HL-60 (cell line): ENCODE data around the gene ITGB3.

Experiments
- POLR2AphosphoS5 ChIP-seq: IDR thresholded peaks from 2 replicates; pipeline ENCODE4 v1.6.1; 2012; ENCODE audit warnings: low read depth
- REST ChIP-seq: IDR thresholded peaks from 2 replicates; pipeline ENCODE4 v1.6.1; 2012; ENCODE audit warnings: low read depth; ENCODE audit not compliant: insufficient replicate concordance
- TF ChIP-seq, protein P1 (sequence below): IDR thresholded peaks from one replicate; pipeline ENCODE4 v1.5.1; 2011; ENCODE audit warnings: low read length, control low read depth, inconsistent platforms; ENCODE audit not compliant: insufficient read depth

DNA sequence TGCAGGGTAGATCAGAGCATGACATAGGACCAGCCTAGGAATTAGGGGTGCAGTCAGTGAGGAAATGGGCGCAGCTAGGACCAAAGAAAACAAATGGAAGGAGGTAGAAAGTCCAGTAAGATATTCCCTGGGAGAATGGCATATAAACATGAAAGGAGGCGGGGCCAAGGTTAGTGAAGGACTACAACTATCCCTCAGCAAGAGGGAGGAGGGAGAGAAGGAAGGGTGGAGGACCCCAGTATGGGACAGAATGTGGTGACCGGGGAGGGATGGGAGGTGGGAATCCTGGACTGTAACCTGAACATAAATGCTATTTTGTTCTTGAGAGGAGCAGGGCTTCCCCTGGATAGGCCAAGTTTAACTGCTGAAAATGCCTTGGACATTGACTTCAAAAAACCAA, 22.8 kb downstream of the ITGB3 start:
- TF ChIP-seq POLR2AphosphoS5 (no peak), REST (no peak)
- TF ChIP-seq, protein P1, sequence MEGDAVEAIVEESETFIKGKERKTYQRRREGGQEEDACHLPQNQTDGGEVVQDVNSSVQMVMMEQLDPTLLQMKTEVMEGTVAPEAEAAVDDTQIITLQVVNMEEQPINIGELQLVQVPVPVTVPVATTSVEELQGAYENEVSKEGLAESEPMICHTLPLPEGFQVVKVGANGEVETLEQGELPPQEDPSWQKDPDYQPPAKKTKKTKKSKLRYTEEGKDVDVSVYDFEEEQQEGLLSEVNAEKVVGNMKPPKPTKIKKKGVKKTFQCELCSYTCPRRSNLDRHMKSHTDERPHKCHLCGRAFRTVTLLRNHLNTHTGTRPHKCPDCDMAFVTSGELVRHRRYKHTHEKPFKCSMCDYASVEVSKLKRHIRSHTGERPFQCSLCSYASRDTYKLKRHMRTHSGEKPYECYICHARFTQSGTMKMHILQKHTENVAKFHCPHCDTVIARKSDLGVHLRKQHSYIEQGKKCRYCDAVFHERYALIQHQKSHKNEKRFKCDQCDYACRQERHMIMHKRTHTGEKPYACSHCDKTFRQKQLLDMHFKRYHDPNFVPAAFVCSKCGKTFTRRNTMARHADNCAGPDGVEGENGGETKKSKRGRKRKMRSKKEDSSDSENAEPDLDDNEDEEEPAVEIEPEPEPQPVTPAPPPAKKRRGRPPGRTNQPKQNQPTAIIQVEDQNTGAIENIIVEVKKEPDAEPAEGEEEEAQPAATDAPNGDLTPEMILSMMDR: no peak
